GM23338 (cell line): ENCODE data around the gene ODAD4. TPM values are rescaled to one million over a fixed set of nuclear protein-coding genes. Genes with fewer than 3 reads are reported as not detected.
A peak's percentile ranks its signal among the peaks of the same experiment; 100 is the strongest.

Experiments
- ATAC-seq: fragments of 200-7000 bp; cut with Tn5 transposase; 3 replicates; pipeline ENCODE4 v1.9.1; 2020
- DNase-seq: peaks from one replicate; pipeline ENCODE4 v3.0.0-alpha.2; 2015; ENCODE audit warnings: low spot score
- H2AFZ ChIP-seq: fragments of 200-600 bp; sonication (generic); 2 replicates; pipeline ENCODE4 v1.8.0; 2016; ENCODE audit warnings: antibody characterized with exemption, mild to moderate bottlenecking, moderate library complexity
- H3F3A ChIP-seq: fragments of 200-600 bp; sonication (generic); replicated peaks from 2 replicates; pipeline ENCODE4 v1.8.0; 2017; ENCODE audit warnings: antibody characterized with exemption, mixed run types, low read depth
- H3K27ac ChIP-seq: fragments of 200-600 bp; sonication (generic); 2 replicates; pipeline ENCODE4 v1.6.1; 2016; ENCODE audit warnings: low read depth
- H3K27me3 ChIP-seq: fragments of 200-600 bp; sonication (generic); 2 replicates; pipeline ENCODE4 v1.8.0; 2016; ENCODE audit warnings: mild to moderate bottlenecking, mixed run types, moderate library complexity; ENCODE audit not compliant: insufficient read depth
- H3K36me3 ChIP-seq: fragments of 200-600 bp; sonication (generic); 2 replicates; pipeline ENCODE4 v1.8.0; 2016; ENCODE audit warnings: mild to moderate bottlenecking; ENCODE audit not compliant: insufficient read depth
- H3K4me1 ChIP-seq: fragments of 200-600 bp; sonication (generic); 2 replicates; pipeline ENCODE4 v1.8.0; 2016; ENCODE audit warnings: mild to moderate bottlenecking, moderate library complexity; ENCODE audit not compliant: insufficient read depth
- H3K4me2 ChIP-seq: fragments of 200-600 bp; sonication (generic); 2 replicates; pipeline ENCODE4 v1.7.1; 2017; ENCODE audit warnings: mixed run types
- H3K4me3 ChIP-seq: fragments of 200-600 bp; sonication (generic); 2 replicates; pipeline ENCODE4 v1.6.1; 2016; ENCODE audit warnings: mixed run types
- H3K79me2 ChIP-seq: fragments of 200-600 bp; sonication (generic); replicated peaks from 2 replicates; pipeline ENCODE4 v1.8.0; 2017; ENCODE audit warnings: mild to moderate bottlenecking; ENCODE audit not compliant: insufficient read depth
- H3K9me2 ChIP-seq: fragments of 200-600 bp; sonication (generic); 2 replicates; pipeline ENCODE4 v1.8.0; 2017; ENCODE audit not compliant: insufficient read depth
- H4K20me1 ChIP-seq: fragments of 200-600 bp; sonication (generic); replicated peaks from 2 replicates; pipeline ENCODE4 v1.8.0; 2017; ENCODE audit warnings: mild to moderate bottlenecking; ENCODE audit not compliant: insufficient read depth
- H3K27ac Mint-ChIP-seq: 2 replicates; pipeline ENCODE4 v1.8.0; 2020; ENCODE audit warnings: inconsistent platforms, mild to moderate bottlenecking, moderate library complexity, mixed read lengths
- H3K27me3 Mint-ChIP-seq: 3 replicates; pipeline ENCODE4 v1.8.0; 2022; ENCODE audit warnings: low read depth, mild to moderate bottlenecking, moderate library complexity, mixed read lengths, inconsistent platforms; ENCODE audit not compliant: insufficient read depth, poor library complexity
- H3K36me3 Mint-ChIP-seq: 3 replicates; pipeline ENCODE4 v1.8.0; 2021; ENCODE audit warnings: low read depth, mild to moderate bottlenecking, inconsistent platforms, moderate library complexity, mixed read lengths
- H3K4me1 Mint-ChIP-seq: 3 replicates; pipeline ENCODE4 v1.8.0; 2020; ENCODE audit warnings: mild to moderate bottlenecking, inconsistent platforms, mixed read lengths
- H3K4me3 Mint-ChIP-seq: 3 replicates; pipeline ENCODE4 v1.8.0; 2021; ENCODE audit warnings: moderate library complexity, mild to moderate bottlenecking, inconsistent platforms, mixed read lengths
- H3K9me3 Mint-ChIP-seq: 3 replicates; pipeline ENCODE4 v1.8.0; 2020; ENCODE audit warnings: moderate library complexity, mild to moderate bottlenecking, inconsistent platforms, mixed read lengths
- ETS1 ChIP-seq: IDR thresholded peaks from 2 replicates; pipeline ENCODE4 v1.6.1; 2016; ENCODE audit warnings: antibody characterized with exemption
- EZH2 ChIP-seq: fragments of 200-600 bp; sonication (generic); IDR thresholded peaks from one replicate; pipeline ENCODE4 v1.8.0; 2017; ENCODE audit warnings: antibody characterized with exemption, mild to moderate bottlenecking, low read depth; ENCODE audit not compliant: unreplicated experiment
- EZH2phosphoT487 ChIP-seq: fragments of 200-600 bp; sonication (generic); IDR thresholded peaks from one replicate; pipeline ENCODE4 v1.8.1; 2018; ENCODE audit warnings: antibody characterized with exemption; ENCODE audit not compliant: unreplicated experiment
- NANOG ChIP-seq: IDR thresholded peaks from 2 replicates; pipeline ENCODE4 v1.6.1; 2016; ENCODE audit warnings: antibody characterized with exemption, borderline replicate concordance
- POLR2AphosphoS5 ChIP-seq: IDR thresholded peaks from 2 replicates; pipeline ENCODE4 v1.6.1; 2016; ENCODE audit warnings: antibody characterized with exemption, low read depth
- STAT1 ChIP-seq: IDR thresholded peaks from one replicate; pipeline ENCODE4 v1.6.1; 2016; ENCODE audit warnings: antibody characterized with exemption; ENCODE audit not compliant: unreplicated experiment
- ZNF114 ChIP-seq: fragments of 250-450 bp; sonication (Bioruptor Pico); IDR thresholded peaks from 2 replicates; pipeline ENCODE4 v1.5.0; 2020; ENCODE audit warnings: mild to moderate bottlenecking, moderate library complexity
- ZNF331 ChIP-seq: fragments of 250-450 bp; sonication (Bioruptor Pico); IDR thresholded peaks from 2 replicates; pipeline ENCODE4 v1.5.0; 2020; ENCODE audit warnings: low read depth, mild to moderate bottlenecking, moderate library complexity
- polyA plus RNA-seq: library from polyadenylated mRNA; unstranded; fragments of >200 nt; fragmentation: Nextera tagmentation; extraction: Ambion mirVana; gene quantifications from 2 replicates; pipeline ENCODE4 v1.2.1, GENCODE V29; 2016
- total RNA-seq: library from RNA; depleted of rRNA; stranded (reverse); fragments of >200 nt; shearing (Covaris generic); gene quantifications from 2 replicates; pipeline ENCODE4 v1.2.3, GENCODE V29; 2014
- TF ChIP-seq, protein P1 (sequence below): fragments of 250-450 bp; sonication (Bioruptor Pico); IDR thresholded peaks from 2 replicates; pipeline ENCODE4 v1.5.0; 2020; ENCODE audit warnings: mild to moderate bottlenecking, moderate library complexity
- TF ChIP-seq, protein P2 (sequence below): IDR thresholded peaks from one replicate; pipeline ENCODE4 v1.6.1; 2018; ENCODE audit warnings: antibody characterized with exemption; ENCODE audit not compliant: unreplicated experiment

The ODAD4 gene
- total and polyA plus RNA-seq, 2 experiments from 2014 or later, result 1.7 to 1.8 TPM

- no peaks in the 10 kb centered on the region for H3K9me3 Mint-ChIP-seq
- Histone ChIP-seq H3K27me3 (no peaks in the 10 kb centered on the region), H3K4me2 (no peak overlapping the region), H2AFZ (no peak overlapping the region), H3K4me1 (no peaks in the 10 kb centered on the region), H3F3A (peaks cover 23% of the 10 kb centered on the region; the same call in 1 of the 2 replicates), H3K79me2 (no peaks in the 10 kb centered on the region), H3K36me3 (peaks cover 48% of the 10 kb centered on the region), H3K4me3 (no peak overlapping the region), H3K27ac (no peak overlapping the region), H3K9me2 (no peaks in the 10 kb centered on the region), H4K20me1 (peaks cover 9% of the 10 kb centered on the region)
- peaks cover 86% of the 10 kb centered on the region for H3K36me3 Mint-ChIP-seq
- no peaks in the 10 kb centered on the region for H3K4me1 Mint-ChIP-seq
- TF ChIP-seq NANOG, result no peak
- TF ChIP-seq, protein P1, sequence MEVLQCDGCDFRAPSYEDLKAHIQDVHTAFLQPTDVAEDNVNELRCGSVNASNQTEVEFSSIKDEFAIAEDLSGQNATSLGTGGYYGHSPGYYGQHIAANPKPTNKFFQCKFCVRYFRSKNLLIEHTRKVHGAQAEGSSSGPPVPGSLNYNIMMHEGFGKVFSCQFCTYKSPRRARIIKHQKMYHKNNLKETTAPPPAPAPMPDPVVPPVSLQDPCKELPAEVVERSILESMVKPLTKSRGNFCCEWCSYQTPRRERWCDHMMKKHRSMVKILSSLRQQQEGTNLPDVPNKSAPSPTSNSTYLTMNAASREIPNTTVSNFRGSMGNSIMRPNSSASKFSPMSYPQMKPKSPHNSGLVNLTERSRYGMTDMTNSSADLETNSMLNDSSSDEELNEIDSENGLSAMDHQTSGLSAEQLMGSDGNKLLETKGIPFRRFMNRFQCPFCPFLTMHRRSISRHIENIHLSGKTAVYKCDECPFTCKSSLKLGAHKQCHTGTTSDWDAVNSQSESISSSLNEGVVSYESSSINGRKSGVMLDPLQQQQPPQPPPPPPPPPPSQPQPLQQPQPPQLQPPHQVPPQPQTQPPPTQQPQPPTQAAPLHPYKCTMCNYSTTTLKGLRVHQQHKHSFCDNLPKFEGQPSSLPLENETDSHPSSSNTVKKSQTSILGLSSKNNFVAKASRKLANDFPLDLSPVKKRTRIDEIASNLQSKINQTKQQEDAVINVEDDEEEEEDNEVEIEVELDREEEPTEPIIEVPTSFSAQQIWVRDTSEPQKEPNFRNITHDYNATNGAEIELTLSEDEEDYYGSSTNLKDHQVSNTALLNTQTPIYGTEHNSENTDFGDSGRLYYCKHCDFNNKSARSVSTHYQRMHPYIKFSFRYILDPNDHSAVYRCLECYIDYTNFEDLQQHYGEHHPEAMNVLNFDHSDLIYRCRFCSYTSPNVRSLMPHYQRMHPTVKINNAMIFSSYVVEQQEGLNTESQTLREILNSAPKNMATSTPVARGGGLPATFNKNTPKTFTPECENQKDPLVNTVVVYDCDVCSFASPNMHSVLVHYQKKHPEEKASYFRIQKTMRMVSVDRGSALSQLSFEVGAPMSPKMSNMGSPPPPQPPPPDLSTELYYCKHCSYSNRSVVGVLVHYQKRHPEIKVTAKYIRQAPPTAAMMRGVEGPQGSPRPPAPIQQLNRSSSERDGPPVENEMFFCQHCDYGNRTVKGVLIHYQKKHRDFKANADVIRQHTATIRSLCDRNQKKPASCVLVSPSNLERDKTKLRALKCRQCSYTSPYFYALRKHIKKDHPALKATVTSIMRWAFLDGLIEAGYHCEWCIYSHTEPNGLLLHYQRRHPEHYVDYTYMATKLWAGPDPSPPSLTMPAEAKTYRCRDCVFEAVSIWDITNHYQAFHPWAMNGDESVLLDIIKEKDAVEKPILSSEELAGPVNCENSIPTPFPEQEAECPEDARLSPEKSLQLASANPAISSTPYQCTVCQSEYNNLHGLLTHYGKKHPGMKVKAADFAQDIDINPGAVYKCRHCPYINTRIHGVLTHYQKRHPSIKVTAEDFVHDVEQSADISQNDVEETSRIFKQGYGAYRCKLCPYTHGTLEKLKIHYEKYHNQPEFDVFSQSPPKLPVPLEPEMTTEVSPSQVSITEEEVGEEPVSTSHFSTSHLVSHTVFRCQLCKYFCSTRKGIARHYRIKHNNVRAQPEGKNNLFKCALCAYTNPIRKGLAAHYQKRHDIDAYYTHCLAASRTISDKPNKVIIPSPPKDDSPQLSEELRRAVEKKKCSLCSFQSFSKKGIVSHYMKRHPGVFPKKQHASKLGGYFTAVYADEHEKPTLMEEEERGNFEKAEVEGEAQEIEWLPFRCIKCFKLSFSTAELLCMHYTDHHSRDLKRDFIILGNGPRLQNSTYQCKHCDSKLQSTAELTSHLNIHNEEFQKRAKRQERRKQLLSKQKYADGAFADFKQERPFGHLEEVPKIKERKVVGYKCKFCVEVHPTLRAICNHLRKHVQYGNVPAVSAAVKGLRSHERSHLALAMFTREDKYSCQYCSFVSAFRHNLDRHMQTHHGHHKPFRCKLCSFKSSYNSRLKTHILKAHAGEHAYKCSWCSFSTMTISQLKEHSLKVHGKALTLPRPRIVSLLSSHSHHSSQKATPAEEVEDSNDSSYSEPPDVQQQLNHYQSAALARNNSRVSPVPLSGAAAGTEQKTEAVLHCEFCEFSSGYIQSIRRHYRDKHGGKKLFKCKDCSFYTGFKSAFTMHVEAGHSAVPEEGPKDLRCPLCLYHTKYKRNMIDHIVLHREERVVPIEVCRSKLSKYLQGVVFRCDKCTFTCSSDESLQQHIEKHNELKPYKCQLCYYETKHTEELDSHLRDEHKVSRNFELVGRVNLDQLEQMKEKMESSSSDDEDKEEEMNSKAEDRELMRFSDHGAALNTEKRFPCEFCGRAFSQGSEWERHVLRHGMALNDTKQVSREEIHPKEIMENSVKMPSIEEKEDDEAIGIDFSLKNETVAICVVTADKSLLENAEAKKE (CRISPR knock-in tag), result no peak
- TF ChIP-seq EZH2phosphoT487, result no peak
- H3K27ac Mint-ChIP-seq, result no peak overlapping the region
- DNase-seq (no peak), ATAC-seq (no peak)
- H3K4me3 Mint-ChIP-seq, result no peak overlapping the region
- H3K27me3 Mint-ChIP-seq, result peaks cover 11% of the 10 kb centered on the region
Observed at GRCh38 chr17:41976142-41976768, 45.8 kb downstream of the ODAD4 start.

DNA sequence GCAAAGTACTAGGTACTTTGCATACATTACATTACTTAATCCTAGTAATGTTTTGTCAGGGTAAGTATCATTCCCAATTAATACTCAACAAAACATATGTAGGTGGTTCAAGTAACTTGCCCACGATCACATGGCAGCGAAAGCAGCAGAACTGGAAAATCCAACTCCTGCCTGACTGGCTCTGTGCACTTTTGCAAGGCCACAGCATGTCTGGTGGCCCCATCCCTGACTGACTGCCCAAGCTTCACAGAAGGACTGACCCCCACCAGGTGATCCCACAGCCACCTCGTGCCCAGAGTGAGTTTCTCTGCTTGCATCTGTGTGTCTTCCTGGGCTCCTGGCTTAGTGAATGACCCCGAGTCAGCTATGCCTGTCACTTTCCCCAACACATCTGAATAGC is 47.6 kb downstream of the ODAD4 start:
- Mint-ChIP-seq H3K9me3 (no peaks in the 10 kb centered on the region), H3K36me3 (peaks cover 92% of the 10 kb centered on the region), H3K27me3 (peaks cover 13% of the 10 kb centered on the region), H3K4me1 (no peaks in the 10 kb centered on the region), H3K4me3 (no peak overlapping the region), H3K27ac (no peak overlapping the region)
- H3F3A ChIP-seq, result peaks cover 27% of the 10 kb centered on the region
- no peaks in the 10 kb centered on the region for H3K9me2 ChIP-seq
- no peaks in the 10 kb centered on the region for H3K4me1 ChIP-seq
- DNase-seq, result no peak
- peaks cover 18% of the 10 kb centered on the region for H4K20me1 ChIP-seq
- H2AFZ ChIP-seq, result no peak overlapping the region
- H3K4me2 ChIP-seq, result no peak overlapping the region
- no peak for ATAC-seq
- H3K79me2 ChIP-seq, result no peaks in the 10 kb centered on the region
- H3K27ac ChIP-seq, result peak overlapping the region; percentile 45; the same call in 1 of the 2 replicates
- H3K27me3 ChIP-seq, result no peaks in the 10 kb centered on the region
- H3K36me3 ChIP-seq, result peaks cover 66% of the 10 kb centered on the region
- H3K4me3 ChIP-seq, result no peak overlapping the region
- no peak for TF ChIP-seq ZNF114
- TF ChIP-seq, protein P2, sequence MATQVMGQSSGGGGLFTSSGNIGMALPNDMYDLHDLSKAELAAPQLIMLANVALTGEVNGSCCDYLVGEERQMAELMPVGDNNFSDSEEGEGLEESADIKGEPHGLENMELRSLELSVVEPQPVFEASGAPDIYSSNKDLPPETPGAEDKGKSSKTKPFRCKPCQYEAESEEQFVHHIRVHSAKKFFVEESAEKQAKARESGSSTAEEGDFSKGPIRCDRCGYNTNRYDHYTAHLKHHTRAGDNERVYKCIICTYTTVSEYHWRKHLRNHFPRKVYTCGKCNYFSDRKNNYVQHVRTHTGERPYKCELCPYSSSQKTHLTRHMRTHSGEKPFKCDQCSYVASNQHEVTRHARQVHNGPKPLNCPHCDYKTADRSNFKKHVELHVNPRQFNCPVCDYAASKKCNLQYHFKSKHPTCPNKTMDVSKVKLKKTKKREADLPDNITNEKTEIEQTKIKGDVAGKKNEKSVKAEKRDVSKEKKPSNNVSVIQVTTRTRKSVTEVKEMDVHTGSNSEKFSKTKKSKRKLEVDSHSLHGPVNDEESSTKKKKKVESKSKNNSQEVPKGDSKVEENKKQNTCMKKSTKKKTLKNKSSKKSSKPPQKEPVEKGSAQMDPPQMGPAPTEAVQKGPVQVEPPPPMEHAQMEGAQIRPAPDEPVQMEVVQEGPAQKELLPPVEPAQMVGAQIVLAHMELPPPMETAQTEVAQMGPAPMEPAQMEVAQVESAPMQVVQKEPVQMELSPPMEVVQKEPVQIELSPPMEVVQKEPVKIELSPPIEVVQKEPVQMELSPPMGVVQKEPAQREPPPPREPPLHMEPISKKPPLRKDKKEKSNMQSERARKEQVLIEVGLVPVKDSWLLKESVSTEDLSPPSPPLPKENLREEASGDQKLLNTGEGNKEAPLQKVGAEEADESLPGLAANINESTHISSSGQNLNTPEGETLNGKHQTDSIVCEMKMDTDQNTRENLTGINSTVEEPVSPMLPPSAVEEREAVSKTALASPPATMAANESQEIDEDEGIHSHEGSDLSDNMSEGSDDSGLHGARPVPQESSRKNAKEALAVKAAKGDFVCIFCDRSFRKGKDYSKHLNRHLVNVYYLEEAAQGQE, result no peak
- no peak for TF ChIP-seq ZNF331 (CRISPR knock-in tag)
- TF ChIP-seq STAT1, result no peak
- TF ChIP-seq POLR2AphosphoS5, result no peak
- TF ChIP-seq EZH2phosphoT487, result no peak
- no peak for TF ChIP-seq NANOG
- TF ChIP-seq ETS1, result no peak
- no peak for TF ChIP-seq EZH2
